Measurements from ENCODE around the gene CCDC197. TPM values are rescaled to one million over a fixed set of nuclear protein-coding genes. Genes with fewer than 3 reads are reported as not detected.

The CCDC197 gene
- total RNA-seq, 1 donor from 2014 or later: 0.13 TPM

DNA sequence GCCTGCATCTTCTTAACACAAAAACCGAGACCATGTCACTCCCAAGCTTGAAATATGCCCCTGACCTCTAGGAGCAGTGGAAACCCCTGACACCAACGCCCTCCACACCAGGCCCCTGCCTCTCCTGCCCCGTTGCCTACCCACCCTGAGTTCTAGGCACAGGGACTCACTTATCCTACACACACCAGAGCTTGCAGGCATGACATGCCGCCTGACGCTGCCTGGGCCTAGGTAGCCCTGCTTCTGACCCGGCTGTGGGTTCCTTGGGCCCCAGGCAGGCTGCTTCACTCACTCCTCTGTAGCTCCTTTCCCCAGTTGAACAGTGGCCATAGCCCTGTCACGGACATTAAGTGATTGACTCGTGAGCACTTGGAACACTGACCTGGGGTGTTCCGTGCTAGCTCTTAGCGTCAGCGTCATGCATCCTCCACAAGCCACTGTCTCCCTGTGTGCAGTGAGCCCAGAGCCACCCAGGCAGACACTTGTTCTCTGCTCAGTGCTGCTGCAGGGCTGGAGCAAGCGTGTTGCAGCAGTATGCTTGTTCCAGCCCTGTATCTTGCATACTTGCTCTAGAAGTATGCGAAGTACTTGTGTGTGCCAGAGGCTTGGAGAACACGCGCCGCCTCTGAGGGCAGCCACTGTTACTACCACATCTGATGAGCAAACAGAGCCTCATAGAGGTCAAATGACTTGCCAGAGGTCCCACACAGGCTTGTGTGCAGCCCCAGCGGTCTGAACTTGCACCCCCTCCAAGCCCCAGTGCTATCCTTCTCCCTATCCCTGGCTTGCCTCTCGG lies 44.6 kb downstream of the CCDC197 start:
- Mint-ChIP-seq H3K9me3 (no peaks in the 10 kb centered on the region), H3K36me3 (ENCODE audit: low read depth) (peaks cover 5% of the 10 kb centered on the region), H3K4me1 (ENCODE audit: low read depth) (peaks cover 2% of the 10 kb centered on the region), H3K27ac (no peak overlapping the region), H3K27me3 (ENCODE audit: insufficient read depth) (no peaks in the 10 kb centered on the region), H3K4me3 (no peak overlapping the region)
- DNase-seq (ENCODE audit: low spot score): no peak
- intact Hi-C loops (cut with micrococcal nuclease): no loop called here

DNA sequence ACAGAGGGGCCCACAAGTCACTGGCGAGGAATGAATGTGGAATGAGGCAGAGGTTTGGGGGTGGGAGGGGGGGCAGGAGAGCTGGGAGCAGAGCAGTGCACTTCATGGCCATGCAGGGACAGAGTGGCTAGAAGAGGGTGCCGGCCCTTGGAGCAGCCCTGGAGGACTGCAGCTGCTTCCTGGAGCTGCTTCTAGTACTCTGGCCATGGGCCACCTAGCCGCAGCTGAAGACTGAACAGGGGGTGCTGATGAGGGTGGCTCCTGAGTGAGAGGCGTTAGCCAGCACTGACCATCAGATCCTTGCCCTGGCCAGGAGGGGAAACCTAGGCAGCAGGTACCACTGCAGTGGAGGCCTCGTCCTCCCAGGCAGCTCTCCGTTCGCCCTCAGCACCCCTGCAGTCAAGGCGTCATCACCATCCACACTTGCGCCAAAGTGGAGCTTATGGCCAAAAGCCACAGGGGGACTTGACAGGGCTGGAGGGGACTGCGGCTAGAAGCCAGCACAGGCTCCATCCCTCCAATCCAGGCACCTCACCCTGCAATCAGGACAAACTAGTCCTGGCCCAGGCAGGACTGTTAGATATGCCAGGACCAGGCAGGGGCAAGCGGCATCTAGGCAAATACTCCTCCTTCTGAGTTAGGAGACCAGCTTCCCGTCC lies 45.5 kb downstream of the CCDC197 start:
- H3K4me3 Mint-ChIP-seq: no peak overlapping the region
- no peaks in the 10 kb centered on the region for H3K9me3 Mint-ChIP-seq
- no peaks in the 10 kb centered on the region for H3K4me1 Mint-ChIP-seq (ENCODE audit: low read depth)
- no peak overlapping the region for H3K27ac Mint-ChIP-seq
- intact Hi-C loops (cut with micrococcal nuclease): no loop called here
- DNase-seq (ENCODE audit: low spot score): no peak
- peaks cover 9% of the 10 kb centered on the region for H3K36me3 Mint-ChIP-seq (ENCODE audit: low read depth)
- no peaks in the 10 kb centered on the region for H3K27me3 Mint-ChIP-seq (ENCODE audit: insufficient read depth)

DNA sequence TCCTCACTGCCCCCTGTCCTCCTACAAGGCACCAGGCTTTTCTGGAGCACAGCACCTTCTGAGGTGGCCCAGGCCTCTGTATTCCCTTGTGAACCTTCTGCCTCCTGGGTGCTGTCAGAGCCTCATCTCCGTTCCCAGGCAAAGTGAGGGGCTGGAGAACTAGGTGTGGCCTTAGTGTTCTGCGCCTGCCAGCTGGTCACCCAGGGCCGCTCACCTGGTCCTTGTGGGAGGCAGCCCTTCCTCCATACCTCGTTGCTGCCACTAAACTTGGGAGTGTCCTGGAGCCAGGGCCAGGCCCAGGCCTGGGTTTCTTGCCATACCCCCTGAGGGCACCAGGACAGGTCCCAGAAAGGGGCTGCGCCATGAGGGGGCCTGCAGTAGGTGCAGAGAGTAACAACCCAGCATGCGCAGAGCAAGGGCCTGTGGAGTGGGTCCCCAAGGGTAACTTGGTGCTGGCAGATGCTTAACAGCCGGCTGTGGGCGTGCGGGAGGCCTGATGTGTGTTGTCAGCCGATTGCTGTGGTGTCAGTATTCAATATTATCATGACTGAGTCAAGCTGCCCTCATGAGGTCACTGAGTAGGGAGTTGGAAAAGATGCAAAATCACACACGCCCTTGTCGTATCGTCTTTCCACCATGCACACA lies 46.1 kb downstream of the CCDC197 start:
- H3K4me3 Mint-ChIP-seq: no peak overlapping the region
- H3K27ac Mint-ChIP-seq: no peak overlapping the region
- H3K36me3 Mint-ChIP-seq (ENCODE audit: low read depth): peaks cover 15% of the 10 kb centered on the region
- DNase-seq (ENCODE audit: low spot score): no peak
- no peaks in the 10 kb centered on the region for H3K27me3 Mint-ChIP-seq (ENCODE audit: insufficient read depth)
- H3K4me1 Mint-ChIP-seq (ENCODE audit: low read depth): no peaks in the 10 kb centered on the region
- H3K9me3 Mint-ChIP-seq: no peaks in the 10 kb centered on the region
- intact Hi-C loops (cut with micrococcal nuclease): no loop called here

DNA sequence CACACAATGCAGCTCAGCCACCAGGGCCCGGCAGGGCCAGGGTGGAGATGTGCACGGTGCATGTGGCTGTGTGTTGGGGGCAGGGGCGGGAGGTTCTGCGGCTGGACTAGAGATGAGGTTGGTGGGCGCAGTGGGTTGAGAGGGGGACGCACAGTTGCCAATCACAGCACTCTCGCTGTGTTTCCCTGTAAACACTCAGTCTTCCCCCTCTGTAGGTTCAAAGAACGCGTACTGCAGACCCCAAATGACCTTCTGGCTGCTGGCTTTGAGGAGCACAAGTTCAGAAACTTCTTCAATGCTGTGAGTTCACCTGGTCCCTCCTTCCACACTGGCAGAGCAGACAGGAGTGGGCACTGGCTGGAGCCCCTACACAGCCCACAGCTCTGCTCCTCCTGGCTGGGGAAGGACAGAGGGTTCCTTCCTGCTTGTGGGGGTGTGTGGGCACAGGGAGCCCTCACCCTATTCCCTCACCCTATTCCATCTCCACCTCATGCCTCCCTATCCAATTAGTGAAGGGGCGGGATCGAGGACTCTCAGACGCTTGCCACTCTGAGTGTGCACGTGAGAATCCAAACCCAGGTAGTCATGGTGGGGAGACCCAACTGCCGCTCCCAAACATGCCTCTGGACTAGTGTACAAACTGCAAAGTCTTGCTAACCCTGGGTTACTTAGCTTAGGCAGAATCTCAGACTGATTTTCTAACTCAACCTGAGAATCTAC lies 46.8 kb downstream of the CCDC197 start:
- Mint-ChIP-seq H3K27ac (no peak overlapping the region), H3K4me3 (no peak overlapping the region), H3K9me3 (no peaks in the 10 kb centered on the region), H3K27me3 (ENCODE audit: insufficient read depth) (no peaks in the 10 kb centered on the region), H3K4me1 (ENCODE audit: low read depth) (no peaks in the 10 kb centered on the region), H3K36me3 (ENCODE audit: low read depth) (peaks cover 18% of the 10 kb centered on the region)
- intact Hi-C loops (cut with micrococcal nuclease): no loop called here
- DNase-seq (ENCODE audit: low spot score): no peak

DNA sequence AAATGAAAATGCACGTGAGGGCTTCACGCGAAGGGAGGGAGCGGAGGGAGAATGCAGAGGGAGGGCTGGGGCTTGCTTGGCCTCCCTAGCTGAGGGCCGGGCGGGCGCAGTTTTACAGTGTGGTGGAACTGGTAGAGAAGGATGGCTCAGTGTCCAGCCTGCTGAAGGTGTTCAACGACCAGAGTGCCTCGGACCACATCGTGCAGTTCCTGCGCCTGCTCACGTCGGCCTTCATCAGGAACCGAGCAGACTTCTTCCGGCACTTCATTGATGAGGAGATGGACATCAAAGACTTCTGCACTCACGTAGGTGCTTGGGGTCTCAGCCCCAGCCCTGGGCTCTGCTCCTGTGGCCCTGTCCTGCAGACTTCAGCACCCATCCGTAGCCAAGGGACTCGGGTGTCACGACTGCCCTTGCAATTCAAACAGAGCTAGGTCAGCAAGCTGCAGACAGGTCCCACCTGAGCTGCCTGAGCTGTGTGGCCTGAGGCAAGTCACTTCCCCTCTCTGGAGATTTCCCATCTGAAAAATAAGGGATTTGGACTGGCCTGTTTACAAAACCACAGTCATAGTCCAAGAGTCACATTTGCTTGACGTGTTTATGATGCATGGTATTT lies 47.5 kb downstream of the CCDC197 start:
- no peaks in the 10 kb centered on the region for H3K4me1 Mint-ChIP-seq (ENCODE audit: low read depth)
- H3K27me3 Mint-ChIP-seq (ENCODE audit: insufficient read depth): no peaks in the 10 kb centered on the region
- no peak for DNase-seq (ENCODE audit: low spot score)
- H3K9me3 Mint-ChIP-seq: no peaks in the 10 kb centered on the region
- peaks cover 18% of the 10 kb centered on the region for H3K36me3 Mint-ChIP-seq (ENCODE audit: low read depth)
- intact Hi-C loops (cut with micrococcal nuclease): no loop called here
- H3K4me3 Mint-ChIP-seq: no peak overlapping the region
- H3K27ac Mint-ChIP-seq: no peak overlapping the region

DNA sequence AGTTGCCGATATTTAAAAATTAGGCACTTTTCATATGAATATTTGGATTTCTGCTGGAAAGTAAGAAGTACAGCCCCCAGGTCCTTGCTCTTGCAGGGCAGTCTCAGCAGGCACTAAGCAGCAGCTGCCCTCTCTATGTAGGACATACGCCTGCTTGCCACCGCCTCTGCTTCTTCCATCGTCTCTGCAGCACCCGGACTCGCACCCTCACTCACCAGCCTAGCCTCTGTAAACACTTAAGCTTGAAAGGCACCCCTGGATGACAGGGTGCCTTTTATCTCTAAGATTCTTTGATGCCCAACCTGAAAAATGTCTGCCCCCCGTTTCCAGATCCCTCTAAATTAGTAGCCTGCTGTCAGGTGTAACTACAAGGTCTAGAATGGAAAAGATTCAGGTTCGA lies 48.0 kb downstream of the CCDC197 start:
- DNase-seq (ENCODE audit: low spot score): no peak
- Mint-ChIP-seq H3K9me3 (no peaks in the 10 kb centered on the region), H3K4me3 (no peak overlapping the region), H3K36me3 (ENCODE audit: low read depth) (peaks cover 22% of the 10 kb centered on the region), H3K27ac (no peak overlapping the region), H3K4me1 (ENCODE audit: low read depth) (no peaks in the 10 kb centered on the region), H3K27me3 (ENCODE audit: insufficient read depth) (no peaks in the 10 kb centered on the region)
- intact Hi-C loops (cut with micrococcal nuclease): no loop called here

DNA sequence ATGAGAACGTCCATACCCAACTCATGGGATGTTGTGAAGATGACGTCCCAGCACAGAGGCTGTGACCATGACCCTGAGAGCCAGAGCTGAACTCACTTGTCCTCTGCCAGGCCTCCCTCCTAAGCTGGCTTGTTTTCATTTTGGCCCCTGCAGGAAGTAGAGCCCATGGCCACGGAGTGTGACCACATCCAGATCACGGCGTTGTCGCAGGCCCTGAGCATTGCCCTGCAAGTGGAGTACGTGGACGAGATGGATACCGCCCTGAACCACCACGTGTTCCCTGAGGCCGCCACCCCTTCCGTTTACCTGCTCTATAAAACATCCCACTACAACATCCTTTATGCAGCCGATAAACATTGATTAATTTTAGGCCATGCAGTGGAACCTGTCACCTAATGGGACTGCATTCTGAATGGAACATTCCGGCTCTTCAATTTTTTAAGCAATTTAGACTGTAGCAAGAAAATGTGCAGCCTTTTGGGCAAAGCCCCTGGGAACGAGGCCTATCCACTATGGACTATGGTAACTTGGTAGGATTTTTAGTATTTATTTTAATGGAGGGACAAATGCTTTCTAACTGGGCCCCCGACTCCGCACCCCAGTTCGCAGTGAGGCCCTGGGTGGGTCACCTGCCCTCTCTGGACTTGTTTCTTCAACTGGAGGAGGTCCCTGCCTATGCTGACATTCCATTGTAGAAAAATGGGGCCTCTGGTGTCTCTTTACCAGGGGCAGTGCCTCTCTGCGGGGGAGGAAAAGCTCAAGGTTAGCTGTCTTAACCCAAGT lies 48.7 kb downstream of the CCDC197 start:
- Mint-ChIP-seq H3K27ac (peak overlapping the region; percentile 20), H3K9me3 (no peaks in the 10 kb centered on the region), H3K4me1 (ENCODE audit: low read depth) (no peaks in the 10 kb centered on the region), H3K36me3 (ENCODE audit: low read depth) (peaks cover 26% of the 10 kb centered on the region), H3K4me3 (no peak overlapping the region), H3K27me3 (ENCODE audit: insufficient read depth) (no peaks in the 10 kb centered on the region)
- no peak for DNase-seq (ENCODE audit: low spot score)
- intact Hi-C loops (cut with micrococcal nuclease): no loop called here

DNA sequence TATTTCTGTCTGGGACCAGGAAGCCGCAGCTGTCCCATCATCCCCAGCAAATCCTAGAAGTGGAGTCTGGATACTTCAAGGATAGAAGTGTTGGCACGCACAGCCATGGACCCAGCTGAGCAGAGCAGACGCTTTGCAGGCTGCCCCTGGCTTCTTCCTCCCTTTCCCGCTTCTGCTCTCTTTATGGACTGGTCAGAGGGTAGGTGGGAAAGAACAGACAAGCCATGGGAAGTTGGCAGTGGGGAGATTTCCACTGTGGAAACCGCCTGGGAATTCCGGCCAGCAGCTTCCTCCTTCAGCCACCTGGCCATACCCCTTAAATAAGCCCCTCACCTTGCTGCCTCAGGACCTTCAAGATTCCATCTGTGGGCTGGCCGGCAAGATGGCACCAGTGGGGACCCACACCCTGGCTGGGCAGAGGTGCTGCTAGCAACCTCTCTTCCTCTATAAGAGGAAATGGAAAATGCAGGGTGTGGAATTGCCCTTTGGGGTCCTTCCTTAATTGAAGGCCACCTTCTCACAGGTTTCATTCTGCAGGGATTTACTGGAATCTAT lies 49.7 kb downstream of the CCDC197 start:
- Mint-ChIP-seq H3K9me3 (no peaks in the 10 kb centered on the region), H3K4me1 (ENCODE audit: low read depth) (peaks cover 1% of the 10 kb centered on the region), H3K27ac (no peak overlapping the region), H3K27me3 (ENCODE audit: insufficient read depth) (no peaks in the 10 kb centered on the region), H3K36me3 (ENCODE audit: low read depth) (peaks cover 32% of the 10 kb centered on the region), H3K4me3 (no peak overlapping the region)
- intact Hi-C loops (cut with micrococcal nuclease): no loop called here
- no peak for DNase-seq (ENCODE audit: low spot score)

DNA sequence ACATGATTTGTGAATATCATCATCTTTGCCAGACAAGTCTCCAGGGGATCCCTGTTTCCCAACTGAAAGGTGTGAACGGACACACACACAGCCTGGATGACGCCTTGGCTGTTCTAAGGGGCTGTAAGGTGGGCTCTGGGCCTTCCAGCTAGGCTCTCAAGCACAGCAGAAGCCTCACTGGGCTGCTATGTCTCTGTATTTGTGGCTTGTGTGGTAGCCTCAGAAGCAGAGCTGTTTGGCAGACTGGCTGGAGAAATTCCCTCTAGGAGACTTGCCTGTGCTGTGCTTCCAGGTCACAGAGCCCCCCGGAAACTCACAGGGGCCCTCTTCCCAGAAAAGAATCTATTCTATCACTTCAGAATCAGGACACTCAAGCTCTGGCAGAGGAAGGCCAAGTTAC lies 50.5 kb downstream of the CCDC197 start:
- Mint-ChIP-seq H3K36me3 (ENCODE audit: low read depth) (peaks cover 39% of the 10 kb centered on the region), H3K27ac (no peak overlapping the region), H3K4me3 (no peak overlapping the region), H3K4me1 (ENCODE audit: low read depth) (peaks cover 9% of the 10 kb centered on the region), H3K27me3 (ENCODE audit: insufficient read depth) (no peaks in the 10 kb centered on the region), H3K9me3 (no peaks in the 10 kb centered on the region)
- intact Hi-C loops (cut with micrococcal nuclease): no loop called here
- no peak for DNase-seq (ENCODE audit: low spot score)

DNA sequence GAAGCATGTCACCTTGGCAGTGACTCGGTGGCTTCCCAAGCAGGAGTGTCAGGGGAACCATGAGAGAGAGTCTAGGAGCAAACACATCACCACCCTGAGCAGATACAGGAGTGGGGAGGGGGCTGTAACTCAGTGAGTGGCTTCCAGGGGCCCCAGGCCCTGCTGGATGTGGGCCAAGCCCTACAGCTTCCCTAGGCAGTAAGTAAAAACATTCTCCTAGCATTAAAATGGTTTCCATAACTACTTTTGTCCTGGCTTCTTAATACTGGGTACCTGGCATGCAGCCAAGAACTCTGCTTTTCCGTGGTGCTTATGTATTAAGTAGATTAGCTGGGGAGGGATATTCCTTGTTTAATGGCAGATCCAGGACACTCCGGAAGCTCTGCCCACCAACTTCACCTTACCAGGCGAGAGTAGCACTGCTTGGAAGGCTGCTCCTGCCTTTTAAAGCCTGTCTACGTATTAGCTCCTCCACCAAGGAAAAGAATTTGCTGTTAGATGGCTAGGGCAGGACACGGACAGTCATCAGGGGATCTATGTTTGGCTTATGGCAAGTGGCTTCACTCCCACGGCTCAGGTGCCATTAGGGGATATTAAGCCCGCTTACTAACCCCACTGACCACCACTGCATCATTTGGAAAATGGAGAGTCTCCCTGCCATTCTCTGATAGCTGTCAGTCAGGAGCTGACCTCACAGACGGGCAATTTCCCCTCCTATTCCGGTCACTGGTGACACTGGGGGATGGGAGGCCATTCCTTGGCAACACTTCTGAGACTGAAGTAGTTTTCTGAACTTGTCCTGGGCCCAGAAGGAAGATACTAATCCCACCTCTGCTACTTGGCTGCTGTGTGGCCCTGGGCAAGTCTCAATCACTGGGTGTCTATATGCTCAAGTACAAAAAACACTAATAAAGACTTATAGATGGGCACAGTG lies 51.9 kb downstream of the CCDC197 start:
- no peak overlapping the region for H3K4me3 Mint-ChIP-seq
- H3K27ac Mint-ChIP-seq: no peak overlapping the region
- DNase-seq (ENCODE audit: low spot score): no peak
- H3K36me3 Mint-ChIP-seq (ENCODE audit: low read depth): peaks cover 46% of the 10 kb centered on the region
- no peaks in the 10 kb centered on the region for H3K9me3 Mint-ChIP-seq
- no peaks in the 10 kb centered on the region for H3K27me3 Mint-ChIP-seq (ENCODE audit: insufficient read depth)
- peaks cover 13% of the 10 kb centered on the region for H3K4me1 Mint-ChIP-seq (ENCODE audit: low read depth)
- intact Hi-C loops (cut with micrococcal nuclease): no loop called here

DNA sequence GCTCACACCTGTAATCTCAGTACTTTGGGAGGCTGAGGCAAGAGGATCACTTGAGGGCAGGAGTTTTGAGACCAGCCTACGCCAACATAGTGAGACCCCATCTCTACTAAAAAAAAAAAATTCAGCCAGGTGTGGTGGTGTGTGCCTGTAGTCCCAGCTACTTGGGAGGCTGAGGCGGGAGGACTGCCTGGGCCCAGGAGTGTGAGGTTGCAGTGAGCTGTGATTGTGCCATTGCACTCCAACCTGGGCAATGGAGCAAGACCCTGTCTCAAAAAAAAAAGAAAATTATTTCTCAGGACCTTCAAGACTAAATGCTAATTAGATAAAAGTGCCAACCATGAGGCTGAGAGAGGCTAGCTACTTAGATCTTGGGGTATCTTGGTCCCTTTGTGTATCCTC lies 52.5 kb downstream of the CCDC197 start:
- Mint-ChIP-seq H3K36me3 (ENCODE audit: low read depth) (peaks cover 49% of the 10 kb centered on the region), H3K27ac (no peak overlapping the region), H3K27me3 (ENCODE audit: insufficient read depth) (no peaks in the 10 kb centered on the region), H3K9me3 (no peaks in the 10 kb centered on the region), H3K4me3 (no peak overlapping the region), H3K4me1 (ENCODE audit: low read depth) (peaks cover 19% of the 10 kb centered on the region)
- no peak for DNase-seq (ENCODE audit: low spot score)
- intact Hi-C loops (cut with micrococcal nuclease): no loop called here

All from activated T-helper 1 cell treated with anti-CD3 and anti-CD28 coated beads, Interleukin-12 subunit alpha, Interleukin-12 subunit beta, Interleukin-2, Interleukin-4 antibody, amounts not matched to agents 30 ng/mL and 10 ng/mL and 1 ng/mL, durations not matched to agents 14 hours and 24 hours and 36 hours (primary cell).